OCI-LY7 (cell line): ENCODE results near the gene CELF4. TPM values are rescaled to one million over a fixed set of nuclear protein-coding genes. Genes with fewer than 3 reads are reported as not detected.
A peak's percentile ranks its signal among the peaks of the same experiment; 100 is the strongest.

Experiments used
- BruUV-seq: library from RNA; stranded (reverse); fragments of 400-500 nt; replicated peaks from 2 replicates; lab custom pipeline; 2021; lab: Mats Ljungman, UMichigan
- CTCF ChIA-PET: fragments of 300-600 bp; sonication (Branson Sonifier 250); formaldehyde crosslinking; loops from one replicate; lab custom pipeline; 2022; ENCODE audit warnings: antibody characterized with exemption; ENCODE audit not compliant: unreplicated experiment; lab: Charles Lee
- POLR2A ChIA-PET: fragments of 300-600 bp; sonication (Branson Sonifier 250); formaldehyde crosslinking; loops from one replicate; lab custom pipeline; 2022; ENCODE audit warnings: antibody characterized with exemption; lab: Charles Lee
- DNase-seq: peaks from one replicate; pipeline ENCODE4 v3.0.0-alpha.2; 2015; ENCODE audit warnings: low spot score
- H2AFZ ChIP-seq: fragments of 200-600 bp; sonication (generic), shearing (Covaris generic); 2 replicates; pipeline ENCODE4 v1.6.1; 2014; ENCODE audit warnings: mild to moderate bottlenecking, antibody characterized with exemption, low read length, moderate library complexity
- H3K27ac ChIP-seq: fragments of 200-600 bp; sonication (generic); 2 replicates; pipeline ENCODE4 v1.5.1; 2014; ENCODE audit warnings: mixed run types, low read depth, mild to moderate bottlenecking, moderate library complexity, low read length, inconsistent platforms; ENCODE audit not compliant: poor library complexity, severe bottlenecking
- H3K36me3 ChIP-seq: fragments of 200-600 bp; sonication (generic); 2 replicates; pipeline ENCODE4 v1.6.1; 2014; ENCODE audit warnings: mild to moderate bottlenecking, antibody characterized with exemption, low read length, moderate library complexity, mixed read lengths; ENCODE audit not compliant: insufficient read depth
- H3K4me1 ChIP-seq: fragments of 200-600 bp; sonication (generic); 2 replicates; pipeline ENCODE4 v1.5.1; 2014; ENCODE audit warnings: mild to moderate bottlenecking, low read length; ENCODE audit not compliant: insufficient read depth, poor library complexity, severe bottlenecking
- H3K4me2 ChIP-seq: fragments of 200-600 bp; sonication (generic); 2 replicates; pipeline ENCODE4 v1.6.1; 2014; ENCODE audit warnings: mild to moderate bottlenecking, low read length
- H3K4me3 ChIP-seq: fragments of 200-600 bp; sonication (generic); 2 replicates; pipeline ENCODE4 v1.5.1; 2014; ENCODE audit warnings: mild to moderate bottlenecking, low read depth, low read length; ENCODE audit not compliant: poor library complexity, severe bottlenecking
- H3K79me2 ChIP-seq: fragments of 200-600 bp; sonication (generic); 2 replicates; pipeline ENCODE4 v1.6.1; 2016; ENCODE audit warnings: low read depth, mild to moderate bottlenecking, low read length, moderate library complexity, mixed read lengths; ENCODE audit not compliant: insufficient read depth
- H3K9me2 ChIP-seq: fragments of 200-600 bp; sonication (generic); 2 replicates; pipeline ENCODE4 v1.6.1; 2016; ENCODE audit warnings: mild to moderate bottlenecking, low read length, mixed read lengths; ENCODE audit not compliant: insufficient read depth
- H3K9me3 ChIP-seq: fragments of 200-600 bp; sonication (generic); 2 replicates; pipeline ENCODE4 v1.6.1; 2014; ENCODE audit warnings: mild to moderate bottlenecking, mixed run types, low read length, mixed read lengths
- H4K20me1 ChIP-seq: fragments of 200-600 bp; sonication (generic); 2 replicates; pipeline ENCODE4 v1.6.1; 2014; ENCODE audit warnings: mild to moderate bottlenecking, antibody characterized with exemption, low read length, moderate library complexity, mixed read lengths; ENCODE audit not compliant: insufficient read depth
- CTCF ChIP-seq: fragments of 200-600 bp; sonication (generic); conservative IDR thresholded peaks from 2 replicates; pipeline ENCODE4 v1.5.1; 2014; ENCODE audit warnings: mild to moderate bottlenecking, antibody characterized with exemption, low read length, moderate library complexity, mixed read lengths
- EZH2phosphoT487 ChIP-seq: fragments of 200-600 bp; sonication (generic); IDR thresholded peaks from 2 replicates; pipeline ENCODE4 v1.6.1; 2018; ENCODE audit warnings: low read depth, borderline replicate concordance, mild to moderate bottlenecking, mixed run types, antibody characterized with exemption, low read length, moderate library complexity, mixed read lengths
- intact Hi-C: fragments of 100-400 bp; cut with micrococcal nuclease; formaldehyde crosslinking; loops from one replicate; pipeline ENCODE4 v1.10.0; 2022; ENCODE audit not compliant: unreplicated experiment
- total RNA-seq, 2 experiments: library from RNA; depleted of rRNA in 1 of 2; stranded (reverse); fragments of >200 nt in 1 of 2; shearing (Covaris generic) in 1 of 2; gene quantifications; 2 replicates each; pipeline ENCODE4 v1.2.3, GENCODE V29; 2014 to 2022

CELF4 gene
- total RNA-seq, 2 experiments from 2014 or later: not detected

GRCh38 chr18:37282386-37283037 is 283.1 kb downstream of the CELF4 start:
- DNase-seq: no peak
- H4K20me1 ChIP-seq: no peaks in the 10 kb centered on the region
- no peak overlapping the region for H3K4me3 ChIP-seq
- POLR2A ChIA-PET: no interaction called here
- intact Hi-C loops: no loop called here
- no peak overlapping the region for H2AFZ ChIP-seq
- H3K4me1 ChIP-seq: no peaks in the 10 kb centered on the region
- no TSS peak for BruUV-seq
- H3K36me3 ChIP-seq: no peaks in the 10 kb centered on the region
- no peaks in the 10 kb centered on the region for H3K79me2 ChIP-seq
- TF ChIP-seq EZH2phosphoT487: no peak
- peak; percentile 42; the same call in 1 of the 2 replicates for TF ChIP-seq CTCF
- H3K4me2 ChIP-seq: no peak overlapping the region
- CTCF ChIA-PET: no interaction called here
- H3K27ac ChIP-seq: no peak overlapping the region
- no peaks in the 10 kb centered on the region for H3K9me2 ChIP-seq
- H3K9me3 ChIP-seq: no peaks in the 10 kb centered on the region

DNA sequence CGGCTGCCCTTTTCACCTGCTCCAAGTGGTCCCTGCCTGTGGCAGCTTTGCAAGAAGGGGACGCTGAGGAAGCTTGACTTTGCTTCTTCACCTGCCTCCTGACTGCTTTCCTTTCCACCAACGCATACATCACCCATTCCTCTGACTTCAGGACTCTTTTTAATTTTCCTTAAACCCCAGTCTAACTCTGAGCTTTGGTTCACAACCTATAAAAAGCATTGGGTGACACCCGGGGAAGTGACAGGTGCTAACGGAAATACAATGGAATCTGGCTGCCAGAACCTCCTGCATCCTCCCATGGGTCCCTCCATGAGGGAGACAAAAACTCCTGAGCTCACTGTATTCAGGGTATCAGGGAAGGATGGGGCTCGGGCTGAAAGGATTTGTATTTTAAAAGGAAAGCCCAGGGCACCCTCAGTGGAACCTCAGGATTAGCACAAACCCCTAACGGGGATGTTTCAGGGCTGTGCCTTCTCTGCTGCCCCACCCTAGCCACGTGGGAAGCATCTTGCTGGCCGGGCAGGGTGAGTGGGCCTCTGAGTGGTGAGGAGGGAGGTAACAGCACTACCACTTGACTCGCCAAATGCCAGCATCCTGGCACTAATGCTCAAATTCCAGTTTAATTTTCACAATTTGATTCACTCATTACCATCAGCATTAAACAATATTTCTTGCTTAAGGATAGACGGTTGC is 284.8 kb downstream of the CELF4 start:
- no peak overlapping the region for H3K4me2 ChIP-seq
- H3K4me1 ChIP-seq: no peaks in the 10 kb centered on the region
- no peaks in the 10 kb centered on the region for H3K36me3 ChIP-seq
- intact Hi-C loops: no loop called here
- H3K9me3 ChIP-seq: no peaks in the 10 kb centered on the region
- ChIA-PET POLR2A (no interaction called here), CTCF (no interaction called here)
- BruUV-seq: no TSS peak
- no peak overlapping the region for H2AFZ ChIP-seq
- H3K9me2 ChIP-seq: no peaks in the 10 kb centered on the region
- H4K20me1 ChIP-seq: no peaks in the 10 kb centered on the region
- no peak overlapping the region for H3K27ac ChIP-seq
- H3K79me2 ChIP-seq: no peaks in the 10 kb centered on the region
- DNase-seq: no peak
- TF ChIP-seq EZH2phosphoT487 (no peak), CTCF (no peak)
- no peak overlapping the region for H3K4me3 ChIP-seq

GRCh38 chr18:37277804-37278203 is 287.8 kb downstream of the CELF4 start:
- no TSS peak for BruUV-seq
- Histone ChIP-seq H3K9me2 (no peaks in the 10 kb centered on the region), H3K4me1 (no peaks in the 10 kb centered on the region), H3K27ac (no peak overlapping the region), H3K4me2 (no peak overlapping the region), H3K9me3 (no peaks in the 10 kb centered on the region), H3K79me2 (no peaks in the 10 kb centered on the region), H3K4me3 (no peak overlapping the region), H3K36me3 (no peaks in the 10 kb centered on the region), H2AFZ (no peak overlapping the region), H4K20me1 (no peaks in the 10 kb centered on the region)
- no peak for DNase-seq
- POLR2A ChIA-PET: no interaction called here
- intact Hi-C loops: no loop called here
- TF ChIP-seq EZH2phosphoT487: no peak
- no peak for TF ChIP-seq CTCF
- CTCF ChIA-PET: no interaction called here
